NCI-H1436 (cell line): ENCODE results near the gene FGF19.

Experiments
- DNase-seq: peaks from one replicate; lab custom pipeline; 2025; lab: John Stamatoyannopoulos, UW

The FGF19 gene

DNA sequence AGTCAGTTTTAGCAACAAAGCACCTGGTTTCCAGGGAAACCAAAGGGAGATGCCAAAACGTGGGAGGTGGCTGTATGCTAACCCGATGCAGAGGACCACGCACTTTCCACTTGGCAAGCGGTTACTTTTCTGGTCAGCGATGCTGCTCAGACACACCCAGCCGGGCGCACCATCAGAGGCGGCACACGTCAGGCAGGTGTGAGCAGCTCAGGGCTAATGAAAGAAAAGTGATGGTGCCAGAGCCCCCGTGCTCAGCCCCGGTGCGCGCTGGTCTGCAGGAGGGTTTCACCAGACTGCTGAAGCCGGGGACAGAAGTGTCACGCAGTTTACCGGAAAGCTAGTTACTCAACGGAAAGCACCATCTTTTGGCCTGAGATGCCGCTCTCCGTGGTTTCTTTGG lies 34.3 kb downstream of the FGF19 start:
- DNase-seq: no peak

DNA sequence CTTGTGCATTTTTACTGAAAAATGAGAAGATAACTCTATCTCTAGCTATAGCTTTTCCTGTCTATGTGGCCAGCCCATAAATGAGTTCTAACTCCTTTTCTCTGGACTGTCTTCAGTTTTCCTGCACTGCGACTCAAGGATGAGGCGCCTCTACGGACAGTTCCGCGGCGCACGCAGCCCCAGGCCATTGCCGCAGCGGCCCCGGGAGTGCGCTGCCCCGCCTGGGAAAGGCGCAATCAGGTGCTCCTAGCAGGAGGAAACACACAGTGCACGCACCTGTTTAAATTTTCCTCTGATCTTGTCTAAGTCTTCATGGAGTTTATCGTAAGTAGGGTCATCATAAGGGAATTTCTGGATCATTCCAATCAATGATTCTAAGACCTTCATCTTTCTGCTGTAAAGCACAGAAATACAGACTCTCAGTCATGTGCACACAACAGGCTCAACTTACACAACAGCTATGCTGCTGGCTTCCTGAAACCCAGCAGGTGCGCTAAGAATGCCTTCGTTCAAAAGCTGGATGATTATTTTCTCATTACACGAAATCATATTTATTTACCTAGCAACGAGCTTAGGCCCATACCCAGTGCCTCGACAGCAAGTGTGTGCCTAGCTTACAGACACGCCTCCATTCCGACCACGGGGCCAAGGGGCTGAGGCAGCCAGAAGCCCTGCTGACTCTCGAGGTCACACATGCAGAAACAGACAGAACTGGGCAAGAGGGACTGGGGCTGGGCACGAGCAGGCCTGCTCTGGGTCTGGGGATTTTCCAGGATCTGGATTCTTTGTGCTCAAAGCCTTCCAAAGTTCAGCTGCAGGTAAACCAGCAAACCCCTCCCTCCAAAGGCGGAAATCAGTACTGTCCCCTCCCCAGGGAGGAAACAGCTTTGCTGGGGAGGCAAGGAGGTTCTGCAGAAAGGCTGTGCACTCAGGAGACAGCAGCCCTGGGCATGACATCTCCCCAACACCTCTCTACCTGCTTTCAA lies 35.9 kb downstream of the FGF19 start:
- DNase-seq: peak; percentile 59

DNA sequence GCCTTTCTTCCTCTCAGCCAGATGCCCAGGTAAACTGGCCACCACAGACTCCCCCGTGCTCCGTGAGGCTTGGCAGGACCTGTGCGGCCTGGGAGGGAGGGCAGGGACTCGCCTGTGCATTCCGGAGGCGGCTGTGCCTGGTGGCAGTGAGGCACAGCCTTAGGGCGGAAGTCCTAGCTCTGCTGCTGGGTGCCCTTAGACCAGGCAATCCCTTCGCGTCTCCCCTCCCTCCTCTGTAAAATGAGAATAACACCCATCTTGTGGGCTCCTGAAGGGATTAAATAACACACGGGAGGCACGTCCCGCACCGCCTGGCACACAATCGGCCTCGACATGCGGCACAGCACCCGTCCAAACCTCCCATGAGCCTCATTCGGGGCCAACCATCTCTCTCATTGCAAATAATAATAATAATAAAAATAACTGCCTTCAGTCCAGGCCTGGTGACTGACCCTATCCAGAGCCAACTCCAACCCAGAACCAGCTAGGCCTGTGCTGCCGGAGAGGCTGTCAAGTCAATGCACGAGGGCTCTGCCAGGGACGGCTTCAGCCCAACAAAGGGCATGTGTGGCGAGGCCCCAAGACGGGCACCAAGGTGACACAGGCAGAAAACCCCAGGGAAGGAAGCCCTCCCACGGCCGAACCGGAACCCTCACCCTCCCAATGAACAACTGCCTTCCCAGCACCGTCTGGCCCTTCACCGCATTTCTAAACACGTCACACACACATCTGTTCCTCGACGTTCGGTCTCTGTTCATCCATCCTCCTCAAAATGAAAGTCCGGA lies 36.9 kb downstream of the FGF19 start:
- no peak for DNase-seq

DNA sequence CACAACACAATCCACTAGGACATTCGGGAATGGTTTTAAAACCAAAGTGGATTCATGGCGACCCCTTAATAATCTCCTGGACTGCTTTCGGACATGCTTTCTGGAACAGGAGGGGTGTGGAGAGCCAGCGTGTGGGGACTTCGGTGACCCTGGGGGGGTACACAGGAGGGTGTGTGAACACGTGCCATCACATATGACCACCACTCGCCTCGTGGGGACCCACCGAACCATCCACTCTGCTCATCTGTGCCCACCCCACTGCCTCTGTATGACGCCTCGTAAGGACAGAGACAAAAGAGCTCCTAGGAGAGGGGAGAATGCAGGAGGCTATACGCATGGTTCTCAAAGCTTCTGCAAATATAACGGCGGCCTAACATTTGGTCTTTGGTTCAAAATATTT lies 37.6 kb downstream of the FGF19 start:
- no peak for DNase-seq

DNA sequence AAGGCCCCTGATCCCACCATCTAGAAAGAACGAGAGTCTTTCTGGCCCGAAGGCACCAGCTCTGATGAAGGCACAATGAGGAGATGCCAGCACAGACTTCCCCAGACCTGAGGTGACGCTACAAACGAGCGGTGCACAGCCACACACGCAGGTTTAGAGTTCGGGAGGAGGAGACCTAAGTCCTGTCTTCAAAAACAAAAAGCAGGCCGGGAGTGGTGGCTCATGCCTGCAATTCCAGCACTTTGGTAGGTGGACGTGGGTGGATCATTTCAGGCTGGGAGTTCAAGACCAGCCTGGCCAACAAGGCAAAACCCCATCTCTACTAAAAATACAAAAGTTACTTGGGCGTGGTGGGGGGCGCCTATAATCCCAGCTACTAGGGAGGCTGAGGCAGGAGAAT lies 38.2 kb downstream of the FGF19 start:
- DNase-seq: no peak

DNA sequence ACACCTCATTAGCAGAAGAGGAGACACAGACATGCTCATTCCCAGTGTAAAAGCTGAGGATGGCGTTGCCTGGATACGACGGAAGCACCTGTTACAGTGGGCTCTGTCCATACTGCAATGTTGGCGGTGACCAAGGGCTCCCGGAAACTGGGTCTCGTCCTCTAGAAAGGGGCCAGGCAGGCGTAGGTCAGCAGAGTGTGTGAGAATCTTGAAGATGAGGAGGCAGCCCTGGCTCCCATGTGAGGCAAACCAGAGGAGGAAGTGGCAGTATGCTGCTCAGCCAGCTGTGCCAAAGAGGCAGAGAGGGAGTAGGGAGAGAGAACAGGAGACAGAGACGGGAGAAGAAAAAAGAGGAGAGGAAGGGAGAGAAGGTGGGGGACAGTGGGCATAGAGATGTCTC lies 38.9 kb downstream of the FGF19 start:
- no peak for DNase-seq

DNA sequence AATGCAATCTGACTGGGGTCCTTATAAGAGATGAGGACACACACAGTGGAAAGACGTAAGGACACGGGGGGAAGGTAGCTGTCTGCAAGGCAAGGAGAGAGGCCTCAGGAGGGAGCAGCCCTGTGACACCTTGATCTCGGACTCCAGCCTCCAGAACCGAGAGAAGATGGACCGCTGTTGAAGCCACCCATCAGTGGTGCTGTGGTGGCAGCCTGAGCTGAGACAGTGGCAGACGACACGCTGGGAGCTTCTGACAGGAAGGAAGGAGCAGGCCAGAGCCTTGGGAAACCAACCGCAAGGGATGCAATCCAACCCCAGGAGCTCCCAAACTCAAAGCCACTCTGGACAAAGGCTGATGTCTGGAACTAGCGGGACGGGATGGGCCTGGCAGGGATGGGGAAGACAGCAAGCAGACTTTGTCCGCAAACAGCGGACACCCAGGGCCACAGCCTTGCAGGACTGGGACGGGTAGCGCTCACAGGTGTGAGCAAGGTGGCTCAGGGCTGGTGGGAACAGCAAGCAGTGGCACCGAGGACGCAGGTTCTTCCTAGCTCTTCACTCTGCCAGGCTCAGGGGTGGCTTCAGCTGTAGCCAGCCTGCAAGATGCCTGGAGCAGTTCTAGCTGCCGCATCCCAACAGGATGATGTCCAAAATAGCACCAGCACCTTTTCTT lies 39.6 kb downstream of the FGF19 start:
- DNase-seq: no peak

DNA sequence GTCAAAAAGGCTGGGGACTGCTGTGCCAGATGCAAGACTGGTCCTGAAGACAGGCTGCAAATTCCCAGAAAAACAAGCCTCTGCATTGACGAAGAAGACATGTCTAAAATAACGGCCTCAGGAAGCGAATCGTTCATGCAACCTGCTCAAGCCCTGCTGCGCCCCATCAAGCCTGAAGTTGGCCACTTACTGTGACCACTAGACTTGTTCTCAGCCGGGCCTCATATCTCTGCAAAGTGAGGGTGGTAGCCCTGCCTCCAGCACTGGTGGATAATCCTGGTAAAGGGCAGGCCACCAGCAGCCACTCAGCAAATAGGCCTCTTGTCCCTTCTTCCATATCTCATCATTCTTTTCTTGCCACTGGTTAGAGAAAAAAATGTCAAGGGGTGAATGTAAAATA lies 40.5 kb downstream of the FGF19 start:
- DNase-seq: no peak

DNA sequence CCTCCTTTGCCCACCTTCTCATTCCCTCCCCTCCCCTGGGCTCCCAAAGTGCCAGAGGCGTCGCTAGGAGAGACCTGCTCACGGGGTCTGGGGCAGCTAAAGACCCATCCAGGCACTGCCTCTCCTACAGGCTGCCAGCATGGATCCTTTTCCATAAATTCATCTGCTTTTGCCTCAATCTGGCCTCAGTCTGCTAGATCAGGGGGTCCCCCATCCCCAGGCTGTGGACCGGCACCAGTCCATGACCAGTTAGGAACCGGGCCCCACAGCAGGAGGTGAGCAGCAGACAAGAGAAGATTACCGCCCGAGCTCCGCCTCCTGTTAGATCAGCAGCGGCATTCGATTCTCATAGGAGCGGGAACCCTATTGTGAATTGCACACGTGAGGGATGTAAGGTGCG lies 41.0 kb downstream of the FGF19 start:
- no peak for DNase-seq

DNA sequence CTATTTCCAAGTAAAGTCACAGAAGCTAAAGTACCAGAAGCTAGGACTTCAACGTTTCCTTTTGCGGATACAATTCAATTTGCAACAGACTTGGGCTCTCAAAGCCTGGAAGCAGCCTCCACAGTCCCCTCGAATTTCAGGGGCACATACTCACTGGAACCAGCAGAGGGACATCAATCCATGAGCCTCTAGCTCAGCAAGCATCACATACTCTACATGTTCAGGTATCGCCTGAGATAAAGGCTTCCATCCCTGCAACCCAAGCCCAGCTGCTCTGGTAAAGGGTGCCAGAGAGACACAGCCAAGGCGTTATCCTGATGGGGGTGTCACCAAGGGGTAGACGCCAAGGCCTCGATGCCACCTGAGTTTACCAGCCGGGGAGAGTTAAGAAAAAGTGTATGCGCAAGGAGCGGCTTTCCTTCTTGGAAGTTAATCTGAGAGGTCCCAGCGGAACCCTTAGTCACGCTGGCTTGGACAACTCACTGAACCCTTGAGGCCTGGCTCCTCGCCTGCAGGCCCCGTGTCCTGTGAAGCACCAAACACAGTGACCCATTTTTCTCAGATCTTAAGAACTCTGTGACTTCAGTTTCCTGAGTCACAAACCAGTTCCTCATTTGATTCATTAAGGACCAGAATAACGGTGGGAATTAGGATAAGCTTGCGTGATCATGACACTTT lies 41.7 kb downstream of the FGF19 start:
- no peak for DNase-seq

DNA sequence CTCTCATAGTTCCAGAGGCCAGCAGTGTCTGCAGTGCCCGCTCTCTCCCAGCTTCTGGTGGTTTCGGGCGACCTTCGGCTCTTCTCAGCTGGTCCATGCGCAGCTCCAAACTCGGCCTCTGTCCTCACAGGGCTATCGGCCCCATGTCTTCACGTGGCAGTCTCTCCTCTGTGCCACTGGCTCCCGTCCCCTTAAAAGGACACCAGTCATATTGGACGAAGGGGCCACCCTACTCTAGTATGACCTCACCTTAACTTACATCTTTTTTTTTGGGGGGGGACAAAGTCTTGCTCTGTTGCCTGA lies 42.5 kb downstream of the FGF19 start:
- DNase-seq: no peak

DNA sequence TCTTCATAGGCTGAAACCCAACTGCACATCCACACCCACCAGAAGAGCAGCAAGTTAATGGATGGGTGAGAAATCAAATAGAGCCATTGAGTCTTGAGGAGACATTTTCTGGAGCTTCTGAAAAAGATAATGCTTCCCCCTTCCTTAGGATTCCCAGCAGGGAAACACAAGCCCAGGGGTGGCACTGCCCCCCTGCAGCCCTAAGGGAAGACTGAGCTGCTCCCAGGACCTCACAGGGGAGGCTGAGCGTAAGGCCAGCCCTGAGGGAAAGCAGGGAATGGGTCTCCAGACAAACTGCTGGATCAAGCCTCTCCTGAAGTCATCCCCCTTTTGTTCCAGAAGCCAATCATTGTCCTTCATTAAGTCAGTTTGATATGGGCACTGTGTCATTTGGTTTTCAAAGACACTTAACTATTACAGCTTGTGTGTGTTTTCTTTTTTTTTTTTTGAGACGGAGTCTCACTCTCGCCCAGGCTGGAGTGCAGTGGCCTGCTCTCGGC lies 43.8 kb downstream of the FGF19 start:
- no peak for DNase-seq

DNA sequence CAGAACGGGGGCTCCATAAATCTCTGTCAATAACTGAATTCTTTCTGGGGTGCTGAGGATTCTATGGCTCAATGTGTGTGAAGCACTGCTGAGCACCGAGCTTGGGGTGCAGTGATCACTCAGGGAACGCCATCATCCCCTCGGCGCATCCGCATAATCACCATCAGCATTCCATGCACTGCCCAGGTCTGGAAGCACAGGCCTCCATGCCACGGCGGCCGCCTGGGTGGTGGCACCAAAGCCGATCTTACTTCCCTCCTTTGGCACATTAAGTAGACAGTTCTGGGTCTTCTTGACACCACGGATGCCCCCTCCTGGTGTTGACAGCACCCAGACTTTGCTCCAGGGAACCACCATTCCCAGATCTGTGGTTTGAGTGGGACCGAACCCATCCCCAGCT lies 44.2 kb downstream of the FGF19 start:
- no peak for DNase-seq

DNA sequence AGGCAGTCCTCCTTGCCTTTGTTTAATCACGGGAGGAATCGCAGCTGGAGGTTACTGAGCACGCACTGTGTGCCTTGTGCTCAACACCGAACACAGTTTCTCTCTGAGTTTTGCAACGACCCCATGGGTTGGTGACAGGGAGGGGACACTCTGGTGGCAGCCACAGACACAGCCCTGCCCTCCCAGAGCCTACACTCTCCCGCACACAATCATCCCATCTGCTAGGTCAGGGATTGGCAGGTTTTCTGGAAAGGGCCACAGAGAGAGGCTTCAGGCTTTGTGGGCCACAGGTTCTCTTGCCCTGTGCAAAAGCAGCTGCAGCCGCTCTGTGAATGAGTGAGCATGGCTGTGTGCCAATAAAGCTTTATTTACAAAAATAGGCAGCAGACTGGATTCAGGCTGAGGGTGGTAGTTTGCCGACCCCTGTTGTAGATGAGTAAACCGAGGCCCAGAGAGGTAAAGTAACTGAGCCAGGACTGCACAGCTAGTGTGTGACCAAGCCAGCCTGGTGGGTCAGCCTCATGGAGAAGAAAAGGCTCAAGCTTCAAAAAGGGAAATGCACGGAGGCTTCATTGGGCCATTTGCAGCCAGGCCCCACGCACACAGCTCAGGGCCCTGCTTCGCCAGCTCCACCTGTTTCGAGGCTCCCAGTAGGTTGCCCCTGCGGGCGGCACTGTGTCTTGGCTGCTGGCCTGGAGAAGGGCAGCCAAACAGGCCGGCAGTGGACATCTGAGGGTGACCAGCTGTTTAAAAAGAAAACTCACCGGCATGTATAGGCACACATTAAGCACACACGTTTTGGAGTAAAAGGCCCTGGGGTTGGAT lies 45.0 kb downstream of the FGF19 start:
- DNase-seq: no peak

DNA sequence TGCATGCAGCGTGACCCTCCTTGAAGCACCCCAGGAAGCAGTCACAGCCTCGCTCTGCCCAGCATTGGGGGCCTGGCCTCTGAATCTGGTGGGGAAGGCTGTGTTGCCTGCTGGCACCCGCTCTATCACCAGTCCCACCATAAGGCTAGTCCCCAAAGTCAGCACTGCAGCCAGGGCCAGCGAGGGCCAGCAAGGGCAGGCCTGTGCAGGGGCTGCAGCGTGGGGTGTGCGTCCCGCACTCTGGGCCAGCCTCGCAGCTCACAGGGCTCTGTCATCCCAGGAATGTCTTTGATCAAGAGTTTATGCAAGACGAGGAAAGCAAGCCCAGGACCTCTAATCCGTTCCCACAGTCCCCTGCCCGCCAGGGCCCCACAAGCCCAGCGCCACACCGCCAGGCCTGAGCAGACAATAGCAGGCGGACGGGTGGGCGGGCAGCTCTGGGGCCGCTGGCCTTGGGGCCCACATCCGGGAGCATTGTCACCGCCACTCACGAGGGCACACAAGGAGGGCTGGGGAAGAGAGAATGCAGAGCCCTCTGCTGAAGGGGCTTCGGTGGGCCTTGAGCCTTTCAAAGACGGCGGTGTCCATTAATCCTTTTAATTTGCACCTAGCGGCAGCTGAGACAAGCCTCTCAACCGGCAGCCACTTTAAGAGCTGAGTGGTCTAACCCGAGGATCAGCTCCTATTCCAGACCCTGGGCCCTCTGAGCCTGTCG lies 45.8 kb downstream of the FGF19 start:
- DNase-seq: no peak

DNA sequence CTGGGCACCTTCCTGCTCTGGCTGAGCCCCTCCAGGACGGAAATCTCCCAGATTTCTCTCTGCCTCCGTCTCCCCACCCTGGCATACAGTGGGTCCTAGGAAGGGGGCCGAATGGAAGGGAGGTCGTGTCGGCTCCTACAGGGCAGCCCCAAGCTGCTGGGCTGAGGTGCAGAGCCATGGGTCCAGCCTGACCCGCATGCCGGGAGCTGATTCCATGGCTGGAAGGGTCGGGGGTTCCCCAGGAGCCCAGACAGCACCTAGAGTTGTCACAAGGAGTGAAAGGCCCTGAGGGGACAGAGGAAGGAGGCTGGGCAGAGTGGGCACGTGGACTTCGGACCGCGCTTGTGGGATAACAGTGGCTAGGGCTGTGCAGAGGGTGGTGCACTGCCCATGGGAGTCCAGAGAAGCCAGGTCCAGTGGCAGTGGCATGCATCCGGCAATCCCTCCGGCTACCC lies 46.3 kb downstream of the FGF19 start:
- no peak for DNase-seq

DNA sequence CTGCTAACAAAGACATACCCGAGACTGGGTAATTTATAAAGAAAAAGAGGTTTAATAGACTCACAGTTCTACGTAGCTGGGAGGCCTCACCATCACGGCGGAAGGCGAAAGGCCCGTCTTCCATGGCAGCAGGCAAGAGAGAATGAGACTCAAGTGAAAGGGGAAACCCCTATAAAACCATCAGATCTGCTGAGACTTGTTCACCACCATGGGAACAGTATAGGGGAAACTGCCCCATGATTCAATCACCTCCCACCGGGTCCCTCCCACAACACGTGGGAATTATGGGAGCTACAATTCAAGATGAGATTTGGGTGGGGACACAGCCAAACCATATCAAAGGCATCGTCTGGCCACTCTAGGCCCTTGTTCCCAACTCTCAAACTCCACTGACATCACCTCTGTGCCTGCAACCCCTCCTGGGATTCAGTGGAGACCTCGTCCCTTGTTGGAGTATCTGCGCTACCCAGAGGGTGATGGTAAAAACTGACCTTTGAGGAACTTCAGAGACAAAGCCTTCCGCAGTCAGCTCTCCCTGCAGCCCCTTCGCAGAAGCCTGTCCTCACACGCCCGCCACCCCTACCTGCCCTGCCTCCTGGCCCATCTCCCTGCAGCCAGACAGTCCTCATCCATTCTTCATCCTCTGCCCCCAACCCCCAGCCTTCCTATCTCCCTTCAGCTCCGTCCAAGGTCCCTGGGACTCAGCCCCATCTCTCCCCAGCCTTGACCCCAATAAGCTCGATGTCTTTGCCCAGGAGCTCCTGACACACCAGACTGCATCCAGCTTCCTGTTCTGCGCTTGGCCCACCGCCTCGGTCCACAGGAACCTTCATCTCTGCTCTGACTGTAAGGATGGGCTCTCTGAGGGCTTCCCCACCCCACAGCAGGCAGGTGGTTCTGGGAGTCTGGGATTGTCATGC lies 47.0 kb downstream of the FGF19 start:
- no peak for DNase-seq

DNA sequence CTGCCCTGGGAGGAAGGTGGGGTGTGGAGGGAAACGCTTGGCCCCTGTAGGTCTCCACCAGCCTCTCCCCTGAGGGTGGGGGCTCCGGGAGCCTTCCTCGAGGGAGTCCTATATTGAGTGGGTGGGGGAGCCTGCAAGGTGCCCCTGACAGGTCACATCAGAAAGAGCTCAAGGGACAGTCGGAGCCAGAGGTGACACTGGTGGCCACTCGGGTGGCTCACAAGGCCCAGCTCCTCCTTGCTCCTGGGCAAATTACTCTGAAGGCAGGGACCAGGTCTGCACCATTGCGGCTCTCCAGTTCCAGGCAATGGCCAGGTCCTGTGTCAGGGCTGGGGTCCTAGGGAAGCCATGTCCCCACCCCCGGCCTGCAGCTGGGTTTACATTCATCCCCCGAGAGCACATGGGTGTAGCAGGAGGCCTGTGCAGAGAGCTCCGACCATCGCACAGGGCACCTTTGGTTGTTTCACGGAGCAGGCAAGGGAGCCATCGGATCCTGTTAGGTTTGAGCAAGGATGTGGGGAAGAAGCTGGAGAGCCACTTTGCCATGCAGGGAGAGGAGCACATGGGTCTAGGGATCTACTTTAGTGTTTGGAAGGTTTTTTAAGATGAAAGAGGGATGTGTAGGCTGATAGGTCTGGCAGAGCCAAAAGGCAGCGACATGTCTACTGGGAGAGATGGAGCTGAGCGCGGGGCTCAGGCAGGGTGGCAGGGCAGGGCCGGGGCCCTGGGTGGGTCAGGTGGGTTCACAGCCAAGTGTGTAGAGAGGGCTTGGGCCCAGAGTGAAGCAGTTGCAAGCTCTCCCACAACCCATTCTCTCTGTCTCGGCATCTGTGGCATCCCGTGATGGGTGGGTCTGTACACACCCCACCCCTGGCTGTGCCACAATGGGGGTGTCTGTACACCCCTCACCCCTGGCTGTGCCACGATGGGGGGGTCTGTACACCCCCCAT lies 48.1 kb downstream of the FGF19 start:
- no peak for DNase-seq
